H9 (cell line): ENCODE data around the gene ATP1A2. TPM values are rescaled to one million over a fixed set of nuclear protein-coding genes. Genes with fewer than 3 reads are reported as not detected.
A peak's percentile ranks its signal among the peaks of the same experiment; 100 is the strongest.

Experiments
- DNase-seq: peaks from one replicate; pipeline ENCODE4 v3.0.0-alpha.2; 2017
- H2AFZ ChIP-seq: one replicate; pipeline ENCODE4 v1.6.1; 2013; ENCODE audit warnings: mild to moderate bottlenecking, low read length, control low read depth, moderate library complexity
- H2AK5ac ChIP-seq: 2 replicates; pipeline ENCODE4 v1.6.1; 2013; ENCODE audit warnings: low read length, control low read depth, mixed read lengths; ENCODE audit not compliant: insufficient read length
- H2BK120ac ChIP-seq: one replicate; pipeline ENCODE4 v1.6.1; 2013; ENCODE audit warnings: low read depth, mild to moderate bottlenecking, low read length, control low read depth, inconsistent platforms; ENCODE audit not compliant: poor library complexity, severe bottlenecking
- H2BK12ac ChIP-seq: 2 replicates; pipeline ENCODE4 v1.6.1; 2013; ENCODE audit warnings: low read length, control low read depth, mixed read lengths, low read depth; ENCODE audit not compliant: insufficient read length
- H2BK15ac ChIP-seq: 2 replicates; pipeline ENCODE4 v1.6.1; 2013; ENCODE audit warnings: low read depth, low read length, control low read depth
- H2BK20ac ChIP-seq: one replicate; pipeline ENCODE4 v1.6.1; 2013; ENCODE audit warnings: low read depth, mild to moderate bottlenecking, low read length, control low read depth, inconsistent platforms; ENCODE audit not compliant: poor library complexity, severe bottlenecking
- H2BK5ac ChIP-seq: 2 replicates; pipeline ENCODE4 v1.6.1; 2013; ENCODE audit warnings: low read length, control low read depth, mixed read lengths; ENCODE audit not compliant: insufficient read length
- H3K14ac ChIP-seq: 2 replicates; pipeline ENCODE4 v1.6.1; 2013; ENCODE audit warnings: low read length, control low read depth; ENCODE audit not compliant: insufficient read depth
- H3K18ac ChIP-seq: 2 replicates; pipeline ENCODE4 v1.6.1; 2013; ENCODE audit warnings: low read depth, mild to moderate bottlenecking, mixed read lengths, low read length, control low read depth; ENCODE audit not compliant: insufficient read length
- H3K23ac ChIP-seq: 2 replicates; pipeline ENCODE4 v1.6.1; 2013; ENCODE audit warnings: low read length, control low read depth, mixed read lengths, low read depth; ENCODE audit not compliant: insufficient read length
- H3K23me2 ChIP-seq: 2 replicates; pipeline ENCODE4 v1.6.1; 2013; ENCODE audit warnings: low read depth, mild to moderate bottlenecking, mixed read lengths, low read length, control low read depth; ENCODE audit not compliant: insufficient read length, poor library complexity, severe bottlenecking
- H3K27ac ChIP-seq: 2 replicates; pipeline ENCODE4 v1.5.1; 2013; ENCODE audit warnings: low read length, control low read depth, mixed read lengths, low read depth; ENCODE audit not compliant: insufficient read length
- H3K27me3 ChIP-seq: 2 replicates; pipeline ENCODE4 v1.6.1; 2013; ENCODE audit warnings: low read length, control low read depth, inconsistent platforms; ENCODE audit not compliant: insufficient read depth
- H3K4ac ChIP-seq: 2 replicates; pipeline ENCODE4 v1.6.1; 2013; ENCODE audit warnings: low read depth, mild to moderate bottlenecking, control low read depth, inconsistent platforms, low read length, moderate library complexity
- H3K4me1 ChIP-seq: 2 replicates; pipeline ENCODE4 v1.6.1; 2013; ENCODE audit warnings: low read length, control low read depth, inconsistent platforms; ENCODE audit not compliant: insufficient read depth
- H3K4me2 ChIP-seq: 2 replicates; pipeline ENCODE4 v1.6.1; 2013; ENCODE audit warnings: low read length, control low read depth, mixed read lengths; ENCODE audit not compliant: insufficient read length, insufficient read depth
- H3K56ac ChIP-seq: 2 replicates; pipeline ENCODE4 v1.6.1; 2013; ENCODE audit warnings: low read depth, mild to moderate bottlenecking, mixed read lengths, low read length, control low read depth; ENCODE audit not compliant: insufficient read length
- H3K79me1 ChIP-seq: 2 replicates; pipeline ENCODE4 v1.6.1; 2013; ENCODE audit warnings: low read depth, mild to moderate bottlenecking, moderate library complexity, low read length, control low read depth, inconsistent platforms; ENCODE audit not compliant: insufficient read depth, poor library complexity, severe bottlenecking
- H3K79me2 ChIP-seq: 2 replicates; pipeline ENCODE4 v1.6.1; 2013; ENCODE audit warnings: low read length, control low read depth, inconsistent platforms; ENCODE audit not compliant: insufficient read depth
- H3K9ac ChIP-seq: 2 replicates; pipeline ENCODE4 v1.6.1; 2013; ENCODE audit warnings: low read length, control low read depth, mixed read lengths; ENCODE audit not compliant: insufficient read length; ENCODE audit errors: extremely low read depth
- H3K9me3 ChIP-seq: one replicate; pipeline ENCODE4 v1.6.1; 2013; ENCODE audit warnings: low read depth, low read length, inconsistent platforms; ENCODE audit not compliant: control insufficient read depth
- H3T11ph ChIP-seq: one replicate; pipeline ENCODE4 v1.6.1; 2013; ENCODE audit warnings: mild to moderate bottlenecking, low read length, control low read depth, inconsistent platforms
- H4K20me1 ChIP-seq: one replicate; pipeline ENCODE4 v1.6.1; 2013; ENCODE audit not compliant: control insufficient read depth, insufficient read length, insufficient read depth
- H4K5ac ChIP-seq: 2 replicates; pipeline ENCODE4 v1.6.1; 2013; ENCODE audit warnings: low read depth, mild to moderate bottlenecking, mixed read lengths, low read length, control low read depth; ENCODE audit not compliant: insufficient read length
- H4K8ac ChIP-seq: replicated peaks from 2 replicates; pipeline ENCODE4 v1.6.1; 2013; ENCODE audit warnings: low read length, control low read depth, mixed read lengths, low read depth; ENCODE audit not compliant: insufficient read length
- H4K91ac ChIP-seq: 2 replicates; pipeline ENCODE4 v1.6.1; 2013; ENCODE audit warnings: low read depth, mild to moderate bottlenecking, moderate library complexity, mixed read lengths, low read length, control low read depth; ENCODE audit not compliant: insufficient read length
- H3K27ac Mint-ChIP-seq, 3 experiments: 2 replicates in 2 of 3; 3 replicates in 1 of 3; pipeline ENCODE4 v1.8.0; 2020 to 2021; ENCODE audit warnings: mixed read lengths in 3 of 3, mild to moderate bottlenecking in 1 of 3, moderate library complexity in 1 of 3
- H3K27me3 Mint-ChIP-seq: 2 replicates; pipeline ENCODE4 v1.8.0; 2021; ENCODE audit warnings: low read depth, mild to moderate bottlenecking, moderate library complexity, mixed read lengths
- H3K36me3 Mint-ChIP-seq, 3 experiments: 2 replicates in 2 of 3; 3 replicates in 1 of 3; pipeline ENCODE4 v1.8.0; 2020 to 2021; ENCODE audit warnings: low read depth in 3 of 3, mixed read lengths in 3 of 3; ENCODE audit not compliant: insufficient read depth in 1 of 3
- H3K4me1 Mint-ChIP-seq, 2 experiments: 2 replicates each; pipeline ENCODE4 v1.8.0; 2020; ENCODE audit warnings: mixed read lengths in 2 of 2
- H3K4me3 Mint-ChIP-seq, 2 experiments: 2 replicates in 1 of 2; 3 replicates in 1 of 2; pipeline ENCODE4 v1.8.0; 2020 to 2021; ENCODE audit warnings: mild to moderate bottlenecking in 2 of 2, mixed read lengths in 2 of 2, moderate library complexity in 1 of 2
- H3K9me3 Mint-ChIP-seq, 2 experiments: 2 replicates in 1 of 2; 3 replicates in 1 of 2; pipeline ENCODE4 v1.8.0; 2020; ENCODE audit warnings: mild to moderate bottlenecking in 2 of 2, mixed read lengths in 2 of 2, moderate library complexity in 1 of 2
- WGBS: extraction: QIAGEN DNeasy Blood & Tissue Kit; methylation state at CpG from one replicate; pipeline ENCODE4 v1.1.7; 2013; ENCODE audit warnings: missing lambda C conversion rate, low lambda C conversion rate, mixed read lengths; ENCODE audit not compliant: insufficient read length; ENCODE audit errors: extremely low coverage; 5-methylcytosine and 5-hydroxymethylcytosine counted together
- total RNA-seq: library from RNA; stranded (reverse); gene quantifications from 2 replicates; pipeline ENCODE4 v1.2.1, GENCODE V29; 2021
- TF ChIP-seq, protein P1 (sequence below): fragments of 200-600 bp; sonication (generic); conservative IDR thresholded peaks from 3 replicates; pipeline ENCODE4 v1.8.0; 2021; ENCODE audit warnings: antibody characterized with exemption, mild to moderate bottlenecking

The ATP1A2 gene
- total RNA-seq, 1 experiment from 2014 or later, result 3.0 TPM

GRCh38 chr1:160094291-160094625 lies 21.3 kb upstream of the ATP1A2 start:
- Mint-ChIP-seq H3K4me3 (no peak overlapping the region), H3K27ac (0 out of 7 replicates have a peak overlapping the region, but pooled peaks of 1 of the 3 experiments have one; percentile 5), H3K36me3 (peaks cover 10 to 36% (median 31%) of the 10 kb centered on the region in 3 experiments), H3K9me3 (no peaks in the 10 kb centered on the region), H3K4me1 (peaks cover 35 to 39% of the 10 kb centered on the region in 2 experiments), H3K27me3 (no peaks in the 10 kb centered on the region; the same call in 1 of the 2 replicates)
- no peak overlapping the region for H3K18ac ChIP-seq
- H3K27me3 ChIP-seq, result no peaks in the 10 kb centered on the region
- H3K9ac ChIP-seq, result no peak overlapping the region
- H4K8ac ChIP-seq, result no peak overlapping the region
- H2BK15ac ChIP-seq, result no peak overlapping the region
- no peaks in the 10 kb centered on the region for H3K9me3 ChIP-seq
- H3K27ac ChIP-seq, result no peak overlapping the region
- TF ChIP-seq, protein P1, sequence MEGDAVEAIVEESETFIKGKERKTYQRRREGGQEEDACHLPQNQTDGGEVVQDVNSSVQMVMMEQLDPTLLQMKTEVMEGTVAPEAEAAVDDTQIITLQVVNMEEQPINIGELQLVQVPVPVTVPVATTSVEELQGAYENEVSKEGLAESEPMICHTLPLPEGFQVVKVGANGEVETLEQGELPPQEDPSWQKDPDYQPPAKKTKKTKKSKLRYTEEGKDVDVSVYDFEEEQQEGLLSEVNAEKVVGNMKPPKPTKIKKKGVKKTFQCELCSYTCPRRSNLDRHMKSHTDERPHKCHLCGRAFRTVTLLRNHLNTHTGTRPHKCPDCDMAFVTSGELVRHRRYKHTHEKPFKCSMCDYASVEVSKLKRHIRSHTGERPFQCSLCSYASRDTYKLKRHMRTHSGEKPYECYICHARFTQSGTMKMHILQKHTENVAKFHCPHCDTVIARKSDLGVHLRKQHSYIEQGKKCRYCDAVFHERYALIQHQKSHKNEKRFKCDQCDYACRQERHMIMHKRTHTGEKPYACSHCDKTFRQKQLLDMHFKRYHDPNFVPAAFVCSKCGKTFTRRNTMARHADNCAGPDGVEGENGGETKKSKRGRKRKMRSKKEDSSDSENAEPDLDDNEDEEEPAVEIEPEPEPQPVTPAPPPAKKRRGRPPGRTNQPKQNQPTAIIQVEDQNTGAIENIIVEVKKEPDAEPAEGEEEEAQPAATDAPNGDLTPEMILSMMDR, result no peak
- no peak overlapping the region for H4K91ac ChIP-seq
- no peak overlapping the region for H3K4me2 ChIP-seq
- no peak overlapping the region for H2AFZ ChIP-seq
- H2BK120ac ChIP-seq, result no peak overlapping the region
- H3K79me2 ChIP-seq, result peaks cover 3% of the 10 kb centered on the region; the same call in 1 of the 2 replicates
- peaks cover 11% of the 10 kb centered on the region for H3K23me2 ChIP-seq
- H4K20me1 ChIP-seq, result no peaks in the 10 kb centered on the region
- no peak overlapping the region for H3K4ac ChIP-seq
- no peak overlapping the region for H3K23ac ChIP-seq
- H3K79me1 ChIP-seq, result no peaks in the 10 kb centered on the region
- no peak overlapping the region for H2BK12ac ChIP-seq
- H2AK5ac ChIP-seq, result no peak overlapping the region
- H4K5ac ChIP-seq, result no peak overlapping the region
- no peak overlapping the region for H3K14ac ChIP-seq
- H2BK20ac ChIP-seq, result no peak overlapping the region
- no peak for DNase-seq
- no peak overlapping the region for H2BK5ac ChIP-seq
- H3K4me1 ChIP-seq, result peaks cover 19% of the 10 kb centered on the region
- H3T11ph ChIP-seq, result no peak overlapping the region
- WGBS, result no CpG with 5 or more reads among the region's 4 CpGs
- no peak overlapping the region for H3K56ac ChIP-seq
